Neural crest cell (in vitro differentiated cells): ENCODE results near the gene OSM. TPM values are rescaled to one million over a fixed set of nuclear protein-coding genes. Genes with fewer than 3 reads are reported as not detected.

Experiments
- DNase-seq: peaks from one replicate; pipeline ENCODE4 v3.0.0; 2021; ENCODE audit warnings: low read depth, mixed read lengths, low spot score
- H3K27ac Mint-ChIP-seq: one replicate; pipeline ENCODE4 v1.8.0; 2021; ENCODE audit warnings: mild to moderate bottlenecking, mixed read lengths; ENCODE audit not compliant: unreplicated experiment
- H3K27me3 Mint-ChIP-seq: 2 replicates; pipeline ENCODE4 v1.8.0; 2021; ENCODE audit warnings: low read depth, mild to moderate bottlenecking, mixed read lengths
- H3K36me3 Mint-ChIP-seq: 2 replicates; pipeline ENCODE4 v1.8.0; 2021; ENCODE audit warnings: low read depth, mild to moderate bottlenecking, mixed read lengths
- H3K4me1 Mint-ChIP-seq: 2 replicates; pipeline ENCODE4 v1.8.0; 2021; ENCODE audit warnings: mixed read lengths
- H3K4me3 Mint-ChIP-seq: one replicate; pipeline ENCODE4 v1.8.0; 2021; ENCODE audit warnings: mild to moderate bottlenecking, mixed read lengths
- H3K9me3 Mint-ChIP-seq: 2 replicates; pipeline ENCODE4 v1.8.0; 2021; ENCODE audit warnings: mixed read lengths
- CTCF ChIP-seq: fragments of 200-600 bp; sonication (generic); conservative IDR thresholded peaks from 2 replicates; pipeline ENCODE4 v1.5.0; 2021; ENCODE audit warnings: antibody characterized with exemption, mild to moderate bottlenecking
- total RNA-seq: library from RNA; stranded (reverse); gene quantifications from 2 replicates; pipeline ENCODE4 v1.2.1, GENCODE V29; 2021

OSM gene
- total RNA-seq, 1 donor from 2014 or later = not detected

- no peak for DNase-seq
- Mint-ChIP-seq H3K4me3 (no peak overlapping the region), H3K4me1 (peaks cover 33% of the 10 kb centered on the region), H3K9me3 (no peaks in the 10 kb centered on the region), H3K36me3 (no peaks in the 10 kb centered on the region), H3K27me3 (peaks cover 14% of the 10 kb centered on the region), H3K27ac (peak overlapping the region; percentile 87)
- TF ChIP-seq CTCF = no peak
These were observed 53.6 kb downstream of the OSM start for GRCh38 chr22:30212996-30213441.

Other genes with a start within 250 kb of the OSM start
- gene HORMAD2, start 186.4 kb downstream of the OSM start, total RNA-seq = not detected in 2 replicates
- gene LIF, start 20.1 kb downstream of the OSM start, total RNA-seq = 0.57 and 1.1 TPM in 2 replicates
- gene CASTOR1, start 22.7 kb upstream of the OSM start, total RNA-seq = 6.2 and 8.7 TPM in 2 replicates
- gene TBC1D10A, start 60.1 kb upstream of the OSM start, total RNA-seq = 8.2 and 8.5 TPM in 2 replicates
- 252 and 265 TPM in 2 replicates for gene SF3A1, start 90.0 kb upstream of the OSM start, total RNA-seq
- 8.3 and 9.3 TPM in 2 replicates for gene CCDC157, start 90.2 kb upstream of the OSM start, total RNA-seq
- gene RNF215, start 120.6 kb upstream of the OSM start, total RNA-seq = 27.4 and 29.2 TPM in 2 replicates
- gene SEC14L2, start 130.2 kb upstream of the OSM start, total RNA-seq = 10.8 and 11.6 TPM in 2 replicates
- gene MTFP1, start 158.9 kb upstream of the OSM start, total RNA-seq = 37.4 and 38.9 TPM in 2 replicates
- gene SEC14L3, start 205.2 kb upstream of the OSM start, total RNA-seq = not detected in 2 replicates
- gene SEC14L4, start 238.8 kb upstream of the OSM start, total RNA-seq = 0.11 and 0.21 TPM in 2 replicates